ENCODE data around the gene ZBTB38. TPM values are rescaled to one million over a fixed set of nuclear protein-coding genes. Genes with fewer than 3 reads are reported as not detected.
A peak's percentile ranks its signal among the peaks of the same experiment; 100 is the strongest.

ZBTB38 gene
- total RNA-seq, 1 experiment from 2014 or later: 46.7 TPM

DNA sequence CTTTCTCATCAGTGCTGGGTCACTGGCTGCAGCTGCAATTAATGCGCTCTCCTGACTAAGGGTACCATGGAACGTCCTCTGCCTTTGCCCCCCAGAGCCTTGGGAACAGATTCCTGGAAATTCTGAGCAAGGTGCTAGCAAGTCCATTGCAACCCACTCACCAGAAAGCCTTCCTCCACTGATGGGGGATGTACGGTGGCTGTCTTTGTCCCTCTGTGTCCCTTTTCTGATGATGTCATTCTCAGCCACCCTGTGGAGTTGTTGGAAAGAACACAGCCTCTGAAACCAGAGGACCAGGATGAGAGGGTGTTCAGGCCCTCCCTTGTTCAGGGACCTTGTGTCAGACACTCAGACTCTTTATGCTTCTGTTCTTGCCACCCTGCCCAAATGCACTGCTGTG lies 38.1 kb upstream of the ZBTB38 start:
- ChIA-PET CTCF (no interaction called here), POLR2A (no interaction called here)
- ATAC-seq (no peak), DNase-seq (ENCODE audit: low read depth, low spot score) (no peak)
- Histone ChIP-seq H3K9me3 (ENCODE audit: control insufficient read depth, insufficient read depth, low read depth, low read length) (no peaks in the 10 kb centered on the region), H3K4me1 (ENCODE audit: control insufficient read depth, insufficient read depth, low read length) (no peaks in the 10 kb centered on the region), H3K27me3 (ENCODE audit: control insufficient read depth, insufficient read depth, low read length) (no peaks in the 10 kb centered on the region), H3K36me3 (ENCODE audit: control insufficient read depth, insufficient read depth, low read length) (no peaks in the 10 kb centered on the region), H3K27ac (ENCODE audit: low read length) (no peak overlapping the region), H3K4me3 (ENCODE audit: low read depth in 2 of 2, low read length in 2 of 2) (no peak overlapping the region)
- BruUV-seq (replicated peaks): no TSS peak
- in situ Hi-C loops (cut with HindIII; ENCODE audit: low pct_unique_long_range_greater_than_20kb, low sequenced_read_pairs): no loop called here
- intact Hi-C loops (cut with micrococcal nuclease; ENCODE audit: unreplicated experiment): no loop called here
- TF ChIP-seq SIN3A (IDR thresholded peaks at IDR 0.05; ENCODE audit: borderline replicate concordance, insufficient read depth, low read depth, low read length) (no peak), POLR2AphosphoS5 (IDR thresholded peaks at IDR 0.05; ENCODE audit: low read depth, low read length) (no peak), TCF7L2 (IDR thresholded peaks at IDR 0.05; ENCODE audit: low read depth, low read length) (no peak)
- TF ChIP-seq, protein P1, sequence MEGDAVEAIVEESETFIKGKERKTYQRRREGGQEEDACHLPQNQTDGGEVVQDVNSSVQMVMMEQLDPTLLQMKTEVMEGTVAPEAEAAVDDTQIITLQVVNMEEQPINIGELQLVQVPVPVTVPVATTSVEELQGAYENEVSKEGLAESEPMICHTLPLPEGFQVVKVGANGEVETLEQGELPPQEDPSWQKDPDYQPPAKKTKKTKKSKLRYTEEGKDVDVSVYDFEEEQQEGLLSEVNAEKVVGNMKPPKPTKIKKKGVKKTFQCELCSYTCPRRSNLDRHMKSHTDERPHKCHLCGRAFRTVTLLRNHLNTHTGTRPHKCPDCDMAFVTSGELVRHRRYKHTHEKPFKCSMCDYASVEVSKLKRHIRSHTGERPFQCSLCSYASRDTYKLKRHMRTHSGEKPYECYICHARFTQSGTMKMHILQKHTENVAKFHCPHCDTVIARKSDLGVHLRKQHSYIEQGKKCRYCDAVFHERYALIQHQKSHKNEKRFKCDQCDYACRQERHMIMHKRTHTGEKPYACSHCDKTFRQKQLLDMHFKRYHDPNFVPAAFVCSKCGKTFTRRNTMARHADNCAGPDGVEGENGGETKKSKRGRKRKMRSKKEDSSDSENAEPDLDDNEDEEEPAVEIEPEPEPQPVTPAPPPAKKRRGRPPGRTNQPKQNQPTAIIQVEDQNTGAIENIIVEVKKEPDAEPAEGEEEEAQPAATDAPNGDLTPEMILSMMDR (IDR thresholded peaks at IDR 0.05): no peak
- TF ChIP-seq, protein P2, sequence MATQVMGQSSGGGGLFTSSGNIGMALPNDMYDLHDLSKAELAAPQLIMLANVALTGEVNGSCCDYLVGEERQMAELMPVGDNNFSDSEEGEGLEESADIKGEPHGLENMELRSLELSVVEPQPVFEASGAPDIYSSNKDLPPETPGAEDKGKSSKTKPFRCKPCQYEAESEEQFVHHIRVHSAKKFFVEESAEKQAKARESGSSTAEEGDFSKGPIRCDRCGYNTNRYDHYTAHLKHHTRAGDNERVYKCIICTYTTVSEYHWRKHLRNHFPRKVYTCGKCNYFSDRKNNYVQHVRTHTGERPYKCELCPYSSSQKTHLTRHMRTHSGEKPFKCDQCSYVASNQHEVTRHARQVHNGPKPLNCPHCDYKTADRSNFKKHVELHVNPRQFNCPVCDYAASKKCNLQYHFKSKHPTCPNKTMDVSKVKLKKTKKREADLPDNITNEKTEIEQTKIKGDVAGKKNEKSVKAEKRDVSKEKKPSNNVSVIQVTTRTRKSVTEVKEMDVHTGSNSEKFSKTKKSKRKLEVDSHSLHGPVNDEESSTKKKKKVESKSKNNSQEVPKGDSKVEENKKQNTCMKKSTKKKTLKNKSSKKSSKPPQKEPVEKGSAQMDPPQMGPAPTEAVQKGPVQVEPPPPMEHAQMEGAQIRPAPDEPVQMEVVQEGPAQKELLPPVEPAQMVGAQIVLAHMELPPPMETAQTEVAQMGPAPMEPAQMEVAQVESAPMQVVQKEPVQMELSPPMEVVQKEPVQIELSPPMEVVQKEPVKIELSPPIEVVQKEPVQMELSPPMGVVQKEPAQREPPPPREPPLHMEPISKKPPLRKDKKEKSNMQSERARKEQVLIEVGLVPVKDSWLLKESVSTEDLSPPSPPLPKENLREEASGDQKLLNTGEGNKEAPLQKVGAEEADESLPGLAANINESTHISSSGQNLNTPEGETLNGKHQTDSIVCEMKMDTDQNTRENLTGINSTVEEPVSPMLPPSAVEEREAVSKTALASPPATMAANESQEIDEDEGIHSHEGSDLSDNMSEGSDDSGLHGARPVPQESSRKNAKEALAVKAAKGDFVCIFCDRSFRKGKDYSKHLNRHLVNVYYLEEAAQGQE (IDR thresholded peaks at IDR 0.05; ENCODE audit: insufficient read depth in 1 of 2, low read depth in 2 of 2, low read length in 1 of 2): no peak

DNA sequence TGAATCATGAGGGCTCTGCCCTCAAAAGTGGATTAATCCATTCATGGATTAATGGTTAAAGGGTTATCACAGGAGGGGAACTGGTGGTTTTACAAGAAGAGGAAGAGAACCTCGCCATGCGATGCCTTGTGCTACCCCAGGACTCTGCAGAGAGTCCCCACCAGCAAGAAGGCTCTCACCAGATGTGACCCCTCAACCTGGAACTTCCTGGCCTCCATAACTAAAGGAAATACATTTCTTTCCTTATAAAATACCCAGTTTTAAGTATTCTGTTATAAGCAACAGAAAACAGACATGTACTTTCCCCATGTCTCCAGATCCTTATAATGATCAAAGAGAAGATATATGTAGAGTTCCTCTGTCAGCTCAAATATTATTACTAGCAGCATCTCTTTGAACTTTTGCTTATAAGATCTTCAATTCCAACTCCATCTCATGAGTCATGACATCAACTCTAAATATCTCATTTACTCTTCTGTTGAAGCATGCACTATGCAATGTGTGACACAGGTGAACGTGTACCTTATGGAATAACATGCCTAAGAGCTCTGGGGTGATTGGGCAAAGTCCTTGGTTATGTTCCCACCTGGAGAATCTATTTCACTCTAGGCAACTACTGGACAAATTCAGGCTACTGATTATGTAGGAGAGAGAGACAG lies 37.5 kb upstream of the ZBTB38 start:
- ChIA-PET CTCF (interaction anchor here (0.7 kb wide), 1 partner anchor 1112 kb away, joined by 4 read pairs; no protein-coding TSS in a partner anchor), POLR2A (interaction anchor here (0.5 kb wide), 1 partner anchor 565 kb away, joined by 6 read pairs; no protein-coding TSS in a partner anchor)
- Histone ChIP-seq H3K9me3 (ENCODE audit: control insufficient read depth, insufficient read depth, low read depth, low read length) (no peaks in the 10 kb centered on the region), H3K27ac (ENCODE audit: low read length) (no peak overlapping the region), H3K36me3 (ENCODE audit: control insufficient read depth, insufficient read depth, low read length) (no peaks in the 10 kb centered on the region), H3K4me1 (ENCODE audit: control insufficient read depth, insufficient read depth, low read length) (no peaks in the 10 kb centered on the region), H3K27me3 (ENCODE audit: control insufficient read depth, insufficient read depth, low read length) (no peaks in the 10 kb centered on the region), H3K4me3 (ENCODE audit: low read depth in 2 of 2, low read length in 2 of 2) (no peak overlapping the region)
- ATAC-seq (no peak), DNase-seq (ENCODE audit: low read depth, low spot score) (peak; percentile 18)
- in situ Hi-C loops (cut with HindIII; ENCODE audit: low pct_unique_long_range_greater_than_20kb, low sequenced_read_pairs): no loop called here
- intact Hi-C loops (cut with micrococcal nuclease; ENCODE audit: unreplicated experiment): no loop called here
- TF ChIP-seq POLR2AphosphoS5 (IDR thresholded peaks at IDR 0.05; ENCODE audit: low read depth, low read length): no peak
- TF ChIP-seq TCF7L2 (IDR thresholded peaks at IDR 0.05; ENCODE audit: low read depth, low read length): no peak
- TF ChIP-seq, protein P1 (IDR thresholded peaks at IDR 0.05): no peak
- no peak for TF ChIP-seq SIN3A (IDR thresholded peaks at IDR 0.05; ENCODE audit: borderline replicate concordance, insufficient read depth, low read depth, low read length)
- BruUV-seq (replicated peaks): no TSS peak
